ENCODE measurements around the gene CLDN34. TPM values are rescaled to one million over a fixed set of nuclear protein-coding genes. Genes with fewer than 3 reads are reported as not detected.

CLDN34 gene, protein sequence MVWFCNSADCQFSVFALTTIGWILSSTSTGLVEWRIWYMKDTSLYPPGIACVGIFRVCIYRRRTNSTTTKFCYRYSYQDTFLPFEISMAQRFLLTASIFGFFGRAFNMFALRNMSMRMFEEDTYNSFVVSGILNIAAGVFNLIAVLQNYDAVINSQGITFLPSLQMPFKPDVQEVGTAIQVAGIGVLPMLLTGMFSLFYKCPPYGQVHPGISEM
- total RNA-seq = 0.23 TPM

DNA sequence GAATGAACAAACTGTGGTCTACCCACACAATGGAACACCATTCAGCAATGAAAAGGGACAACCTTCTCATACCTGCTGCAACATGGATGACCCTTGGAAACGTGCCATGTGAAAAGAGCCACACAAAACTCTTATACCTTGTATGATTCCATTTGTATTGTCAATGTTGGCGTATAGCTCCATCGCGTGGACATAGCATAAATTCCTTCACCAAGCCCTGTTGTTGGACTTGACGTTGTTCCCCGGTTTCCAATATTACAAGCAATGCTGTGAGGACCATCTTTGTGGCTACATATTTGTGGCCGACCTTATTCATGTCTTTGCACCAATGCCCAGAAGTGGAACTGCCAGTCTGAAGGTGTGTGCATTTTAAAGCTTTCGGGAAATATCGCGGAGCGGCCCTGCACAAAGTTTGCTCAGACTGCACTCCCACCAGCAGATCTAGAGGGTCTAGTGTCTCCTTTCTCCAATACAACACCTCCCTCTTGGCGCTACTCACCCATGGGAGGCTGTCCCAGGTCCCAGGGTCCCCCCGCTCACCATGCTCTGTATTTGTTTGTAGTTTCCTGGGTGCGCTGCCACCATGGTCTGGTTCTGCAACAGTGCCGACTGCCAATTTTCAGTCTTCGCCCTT, at the start of gene CLDN34:
CLDN34 (plus strand) TSS at position 584 of the 634 bp plus-strand sequence; CDS start at position 584, 0 bp downstream.

Other genes starting within 250 kb of the CLDN34 start
- 7.8 TPM for gene GPR143, start 201.5 kb upstream of the CLDN34 start, total RNA-seq
- 20.1 TPM for gene SHROOM2, start 180.9 kb upstream of the CLDN34 start, total RNA-seq
- 11.7 TPM for gene CLCN4, start 189.6 kb downstream of the CLDN34 start, total RNA-seq

Data from metanephros (tissue), 1 donor.